BE2C (cell line): ENCODE measurements around the gene FAM156A.
"Not testable (repeated sequence)": the region's sequence is repeated elsewhere in the genome, so short reads cannot be mapped to it uniquely, and the experiment has no call there.

Experiments used
- DNase-seq: peaks from one replicate; pipeline ENCODE4 v3.0.0-alpha.2; 2020
- H3K27me3 ChIP-seq: fragments of 250-450 bp; sonication (Bioruptor Pico); 2 replicates; pipeline ENCODE4 v1.5.1; 2020; ENCODE audit warnings: mild to moderate bottlenecking
- H3K36me3 ChIP-seq: fragments of 250-450 bp; sonication (Bioruptor Pico); 2 replicates; pipeline ENCODE4 v1.5.1; 2020; ENCODE audit warnings: mild to moderate bottlenecking
- H3K4me1 ChIP-seq: fragments of 250-450 bp; sonication (Bioruptor Pico); 2 replicates; pipeline ENCODE4 v1.5.1; 2020
- H3K4me3 ChIP-seq: 2 replicates; pipeline ENCODE4 v1.5.1; 2011; ENCODE audit warnings: low read depth, low read length
- H3K9me3 ChIP-seq: fragments of 250-450 bp; sonication (Bioruptor Pico); 2 replicates; pipeline ENCODE4 v1.5.1; 2020
- CTCF ChIP-seq: IDR thresholded peaks from 2 replicates; pipeline ENCODE4 v1.5.1; 2012; ENCODE audit warnings: mild to moderate bottlenecking, low read depth, low read length

FAM156A gene

DNA sequence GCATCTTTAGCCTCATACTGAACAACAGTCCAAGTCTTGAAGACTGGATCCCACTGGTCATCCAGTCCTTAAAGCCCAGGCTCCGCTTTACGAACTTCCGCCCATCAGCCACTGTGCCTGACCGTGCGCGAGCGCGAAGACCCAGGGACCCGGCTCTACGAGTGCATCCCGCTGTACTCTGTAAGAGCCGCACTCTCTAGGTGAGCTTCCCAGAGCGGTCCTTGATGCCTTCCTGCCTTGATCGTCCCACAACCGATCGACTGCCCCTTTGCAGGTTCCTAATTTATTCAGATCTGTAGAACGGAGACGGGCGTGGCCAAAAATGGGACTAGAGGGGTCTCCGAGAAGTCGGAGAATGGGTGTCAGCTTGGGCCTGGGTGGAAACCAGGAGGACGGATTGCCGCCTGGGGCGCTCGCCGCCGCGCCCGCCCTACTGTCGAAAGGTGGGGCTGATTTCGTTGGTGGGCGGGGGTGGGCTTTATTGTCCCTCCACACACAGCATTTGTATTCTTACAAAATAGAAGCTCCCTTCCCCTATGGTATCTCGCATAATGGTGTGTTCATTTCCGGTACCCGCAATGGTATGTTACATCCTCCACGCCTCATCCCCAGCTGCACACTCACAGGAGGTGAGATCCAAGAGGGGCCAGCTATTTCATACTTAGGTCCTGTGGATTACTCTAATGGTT is 42.3 kb upstream of the FAM156A start:
- H3K4me1 ChIP-seq, result no peaks in the 10 kb centered on the region
- no peaks in the 10 kb centered on the region for H3K36me3 ChIP-seq
- TF ChIP-seq CTCF, result no peak
- no peak overlapping the region for H3K4me3 ChIP-seq
- no peaks in the 10 kb centered on the region for H3K27me3 ChIP-seq
- no peak for DNase-seq
- H3K9me3 ChIP-seq, result no peaks in the 10 kb centered on the region

- no peak for TF ChIP-seq CTCF
Observed at GRCh38 chrX:52995987-52996331, 37.6 kb upstream of the FAM156A start.

DNA sequence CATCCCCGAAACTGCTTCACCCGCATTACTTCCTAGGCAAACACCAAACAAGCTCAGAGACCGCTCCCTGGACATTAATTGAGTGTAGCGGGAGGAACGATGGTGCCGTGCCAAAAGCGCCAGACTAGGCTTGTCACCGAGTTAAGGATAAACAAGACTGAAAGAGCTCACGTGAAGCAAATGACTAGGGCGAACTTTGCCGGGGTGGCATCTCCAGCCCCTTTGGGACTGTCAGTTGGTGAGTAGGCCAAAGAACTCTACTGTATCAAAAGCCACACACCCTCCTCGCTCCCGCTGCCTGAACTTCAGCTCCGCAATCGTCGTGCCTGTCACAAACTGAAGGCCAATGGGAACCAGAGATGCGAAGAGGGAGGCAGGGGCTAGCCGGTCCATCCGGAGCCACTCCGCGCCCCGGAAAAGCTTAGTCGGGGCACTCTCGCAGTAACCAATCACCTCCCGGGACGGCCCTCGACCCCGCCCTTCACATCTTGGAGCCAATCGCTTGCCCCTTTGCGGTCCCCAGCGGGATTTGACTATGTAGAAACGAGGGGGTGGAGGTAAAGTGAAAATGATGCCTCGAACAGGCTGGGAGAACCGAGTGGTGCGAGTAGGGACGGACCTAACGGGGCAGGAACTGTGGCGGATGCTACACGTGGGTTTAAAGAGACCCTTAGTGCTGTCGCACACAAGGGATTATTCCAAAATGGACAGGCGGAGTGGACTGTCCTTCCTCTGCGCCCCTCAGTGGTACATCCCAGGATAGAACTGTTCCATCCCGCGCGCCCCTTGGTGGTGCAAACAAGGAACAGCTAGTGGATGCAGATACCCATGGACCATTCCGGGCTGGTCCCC is 37.0 kb upstream of the FAM156A start:
- Histone ChIP-seq H3K9me3 (no peaks in the 10 kb centered on the region), H3K4me3 (peak overlapping the region; percentile 89), H3K36me3 (no peaks in the 10 kb centered on the region), H3K27me3 (no peaks in the 10 kb centered on the region), H3K4me1 (no peaks in the 10 kb centered on the region)
- peak; percentile 94 for DNase-seq
- peak; percentile 61 for TF ChIP-seq CTCF

More at GRCh38 chrX:52995987-52996331, 37.6 kb upstream of the FAM156A start:
- DNase-seq, result no peak
- H3K4me1 ChIP-seq, result no peaks in the 10 kb centered on the region
- H3K4me3 ChIP-seq, result peak overlapping the region; percentile 89
- H3K27me3 ChIP-seq, result no peaks in the 10 kb centered on the region
- no peaks in the 10 kb centered on the region for H3K36me3 ChIP-seq
- no peaks in the 10 kb centered on the region for H3K9me3 ChIP-seq

DNA sequence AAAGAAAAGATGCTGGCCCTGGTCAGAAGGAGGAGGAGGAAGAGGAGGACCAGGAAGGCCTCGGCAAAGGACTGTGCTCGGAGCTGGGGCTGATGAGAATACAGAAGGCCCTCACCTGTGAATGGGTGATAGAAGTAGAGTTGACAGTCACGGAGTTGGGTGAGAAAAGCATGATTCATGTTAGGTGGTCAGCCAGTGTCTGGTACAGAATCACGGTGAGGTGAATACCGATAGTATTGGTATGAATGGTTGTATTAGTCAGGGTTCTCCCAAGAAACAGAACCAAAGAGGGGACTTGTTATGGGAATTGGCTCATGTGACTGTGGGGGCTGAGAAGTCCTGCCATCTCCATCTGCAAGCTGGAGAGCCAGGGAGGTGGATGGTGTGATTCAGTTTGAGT is 32.5 kb upstream of the FAM156A start:
- TF ChIP-seq CTCF, result no peak

GRCh38 chrX:52990011-52990631 is 31.8 kb upstream of the FAM156A start:
- not testable (repeated sequence) for H3K4me3 ChIP-seq, H3K4me1 ChIP-seq, H3K27me3 ChIP-seq, H3K9me3 ChIP-seq, H3K36me3 ChIP-seq
- peak; percentile 56 for DNase-seq
- TF ChIP-seq CTCF, result peak; percentile 66

More for the DNA sequence above, 32.5 kb upstream of the FAM156A start:
- Histone ChIP-seq H3K27me3 (no peaks in the 10 kb centered on the region), H3K4me1 (no peaks in the 10 kb centered on the region), H3K9me3 (no peaks in the 10 kb centered on the region), H3K36me3 (no peaks in the 10 kb centered on the region), H3K4me3 (no peak overlapping the region)
- no peak for DNase-seq
